A549 (cell line): ENCODE results near the gene NADK. TPM values are rescaled to one million over a fixed set of nuclear protein-coding genes. Genes with fewer than 3 reads are reported as not detected.

Source experiments
- ATAC-seq, 2 experiments: fragments of 200-7000 bp in 1 of 2; fragments of >200 bp in 1 of 2; cut with Nextera tagmentation in 1 of 2; cut with Tn5 transposase in 1 of 2; 3 replicates each; pipeline versions ENCODE4 v1.8.0 to v1.9.1; 2018 to 2020; ENCODE audit warnings: mild to moderate bottlenecking in 1 of 2, moderate library complexity in 1 of 2
- CTCF ChIA-PET: fragments of 300-600 bp; sonication (Branson Sonifier 250); formaldehyde crosslinking; extraction: SDS; loops from one replicate; lab custom pipeline; 2021; ENCODE audit warnings: antibody characterized with exemption, inconsistent platforms; lab: Yijun Ruan, JAX
- POLR2A ChIA-PET: fragments of 350-600 bp; formaldehyde crosslinking; extraction: SDS; loops from one replicate; lab custom pipeline; 2021; ENCODE audit warnings: antibody characterized with exemption, inconsistent platforms; lab: Yijun Ruan, JAX
- DNase-seq, 2 experiments: peaks; one replicate each; pipeline versions ENCODE4 v3.0.0 to v3.0.0-alpha.2; 2011 to 2016; ENCODE audit warnings: low read depth in 1 of 2, low spot score in 1 of 2
- FAIRE-seq: peaks from 2 replicates; lab custom pipeline; 2011; peaks lifted over from hg19 to GRCh38; lab: Jason Lieb, UNC
- H3K27ac ChIP-seq, 2 experiments: fragments of >200 bp; sonication (Bioruptor Twin); formaldehyde crosslinking; 3 replicates each; pipeline ENCODE4 v1.5.1; 2016 to 2017
- H3K4me1 ChIP-seq: fragments of >200 bp; sonication (Bioruptor Twin); formaldehyde crosslinking; 3 replicates; pipeline ENCODE4 v1.6.1; 2016
- H3K4me2 ChIP-seq: fragments of >200 bp; sonication (Bioruptor Twin); formaldehyde crosslinking; 3 replicates; pipeline ENCODE4 v1.6.1; 2016
- H3K4me3 ChIP-seq: fragments of >200 bp; sonication (Bioruptor Twin); formaldehyde crosslinking; 3 replicates; pipeline ENCODE4 v1.5.1; 2016
- H3K9me3 ChIP-seq: fragments of >200 bp; sonication (Bioruptor Twin); formaldehyde crosslinking; 3 replicates; pipeline ENCODE4 v1.6.1; 2016
- BHLHE40 ChIP-seq: IDR thresholded peaks from 2 replicates; pipeline ENCODE4 v1.6.1; 2012; ENCODE audit warnings: low read depth, low read length, inconsistent platforms
- CBX2 ChIP-seq: fragments of 200-600 bp; sonication (generic); IDR thresholded peaks from 2 replicates; pipeline ENCODE4 v1.6.1; 2016; ENCODE audit warnings: low read depth, mild to moderate bottlenecking, borderline replicate concordance
- CBX8 ChIP-seq: fragments of 200-600 bp; sonication (generic); IDR thresholded peaks from 2 replicates; pipeline ENCODE4 v1.6.1; 2016
- CHD4 ChIP-seq: fragments of 200-600 bp; sonication (generic); IDR thresholded peaks from 2 replicates; pipeline ENCODE4 v1.6.1; 2016; ENCODE audit warnings: antibody characterized with exemption, mild to moderate bottlenecking, borderline replicate concordance
- EHF ChIP-seq: fragments of 250-450 bp; sonication (Bioruptor Pico); IDR thresholded peaks from 2 replicates; pipeline ENCODE4 v1.5.0; 2020; ENCODE audit warnings: mild to moderate bottlenecking
- EHMT2 ChIP-seq: fragments of 200-600 bp; sonication (generic); IDR thresholded peaks from 2 replicates; pipeline ENCODE4 v1.6.1; 2016; ENCODE audit warnings: antibody characterized with exemption, low read depth, mild to moderate bottlenecking, moderate library complexity
- ESRRA ChIP-seq: fragments of 150-350 bp; IDR thresholded peaks from 2 replicates; pipeline ENCODE4 v1.6.1; 2014; ENCODE audit warnings: mild to moderate bottlenecking, low read length, borderline replicate concordance
- FOSB ChIP-seq: fragments of 250-450 bp; sonication (Bioruptor Pico); IDR thresholded peaks from 2 replicates; pipeline ENCODE4 v1.5.0; 2020; ENCODE audit warnings: mild to moderate bottlenecking, moderate library complexity
- FOSL2 ChIP-seq, 2 experiments: fragments of 450-650 bp in 1 of 2; fragments of >200 bp in 1 of 2; sonication (Bioruptor Twin) in 1 of 2; formaldehyde crosslinking; IDR thresholded peaks; 2 replicates each; pipeline versions ENCODE4 v1.5.0 to v1.6.1; 2016 to 2020; ENCODE audit warnings: mild to moderate bottlenecking in 1 of 2, moderate library complexity in 1 of 2
- HOXB13 ChIP-seq: fragments of 250-450 bp; sonication (Bioruptor Pico); IDR thresholded peaks from 2 replicates; pipeline ENCODE4 v1.5.0; 2020; ENCODE audit warnings: low read depth, mild to moderate bottlenecking, moderate library complexity
- KDM1A ChIP-seq: fragments of 200-600 bp; sonication (generic); IDR thresholded peaks from 2 replicates; pipeline ENCODE4 v1.6.1; 2016; ENCODE audit warnings: low read depth, mild to moderate bottlenecking
- KDM5A ChIP-seq: fragments of 200-600 bp; sonication (generic); IDR thresholded peaks from 2 replicates; pipeline ENCODE4 v1.6.1; 2016; ENCODE audit warnings: antibody characterized with exemption, mild to moderate bottlenecking
- MAZ ChIP-seq: fragments of 150-350 bp; IDR thresholded peaks from 2 replicates; pipeline ENCODE4 v1.6.1; 2014; ENCODE audit warnings: antibody characterized with exemption, low read depth, low read length, borderline replicate concordance
- NFE2L2 ChIP-seq: fragments of 150-350 bp; conservative IDR thresholded peaks from 2 replicates; pipeline ENCODE4 v1.6.1; 2014; ENCODE audit warnings: low read length
- NPAS2 ChIP-seq: fragments of 250-450 bp; sonication (Bioruptor Pico); IDR thresholded peaks from 2 replicates; pipeline ENCODE4 v1.8.0; 2022; ENCODE audit warnings: mild to moderate bottlenecking, moderate library complexity, borderline replicate concordance
- NR3C1 ChIP-seq: fragments of >200 bp; sonication (Bioruptor Twin); formaldehyde crosslinking; IDR thresholded peaks from 3 replicates; pipeline ENCODE4 v1.6.1; 2017
- PHF8 ChIP-seq: fragments of 200-600 bp; sonication (generic); IDR thresholded peaks from 2 replicates; pipeline ENCODE4 v1.6.1; 2016; ENCODE audit warnings: low read depth, mild to moderate bottlenecking, antibody characterized with exemption, moderate library complexity, borderline replicate concordance
- POLR2A ChIP-seq: IDR thresholded peaks from 2 replicates; pipeline ENCODE4 v1.6.1; 2012; ENCODE audit warnings: mild to moderate bottlenecking, low read length
- POLR2AphosphoS2 ChIP-seq: conservative IDR thresholded peaks from 2 replicates; pipeline ENCODE4 v1.6.1; 2012; ENCODE audit warnings: low read length, improper control_type of control experiment, inconsistent platforms
- RAD21 ChIP-seq, 2 experiments: fragments of >200 bp in 1 of 2; sonication (Bioruptor Twin) in 1 of 2; formaldehyde crosslinking in 1 of 2; IDR thresholded peaks in 1 of 2; conservative IDR thresholded peaks in 1 of 2; 2 replicates in 1 of 2; 3 replicates in 1 of 2; pipeline ENCODE4 v1.6.1; 2012 to 2018; ENCODE audit warnings: inconsistent platforms in 1 of 2
- RARB ChIP-seq: fragments of 250-450 bp; sonication (Bioruptor Pico); IDR thresholded peaks from 2 replicates; pipeline ENCODE4 v1.8.0; 2021; ENCODE audit warnings: mild to moderate bottlenecking, moderate library complexity
- RCOR1 ChIP-seq: fragments of 150-350 bp; IDR thresholded peaks from 2 replicates; pipeline ENCODE4 v1.6.1; 2014; ENCODE audit warnings: antibody characterized with exemption, low read length, low read depth
- SREBF2 ChIP-seq: fragments of 450-650 bp; IDR thresholded peaks from 2 replicates; pipeline ENCODE4 v1.6.1; 2014; ENCODE audit warnings: mild to moderate bottlenecking, moderate library complexity
- TFCP2L1 ChIP-seq: fragments of 250-450 bp; sonication (Bioruptor Pico); IDR thresholded peaks from 2 replicates; pipeline ENCODE4 v1.5.0; 2021; ENCODE audit warnings: mild to moderate bottlenecking
- ZC3H11A ChIP-seq: fragments of 450-650 bp; IDR thresholded peaks from 2 replicates; pipeline ENCODE4 v1.6.1; 2014; ENCODE audit warnings: antibody characterized with exemption, mild to moderate bottlenecking
- ZFP36 ChIP-seq: fragments of 450-650 bp; IDR thresholded peaks from 2 replicates; pipeline ENCODE4 v1.6.1; 2014; ENCODE audit warnings: borderline replicate concordance; ENCODE audit not compliant: partially characterized antibody
- WGBS: methylation state at CpG from one replicate; pipeline ENCODE4 v1.1.6; 2017; ENCODE audit errors: missing lambda C conversion rate; 5-methylcytosine and 5-hydroxymethylcytosine counted together
- polyA plus RNA-seq, 4 experiments: library from polyadenylated mRNA; depleted of rRNA in 3 of 4; stranded (reverse); fragments of >200 nt; fragmentation: RNase III in 1 of 4; extraction: RNeasy Plus Mini Kit Qiagen cat#74134 plus additional on column Dnase treatment in 1 of 4; gene quantifications; 2 replicates in 3 of 4; 3 replicates in 1 of 4; pipeline ENCODE4 v1.2.3, GENCODE V29; 2011 to 2017
- TF ChIP-seq, protein P1 (sequence below): IDR thresholded peaks from 2 replicates; pipeline ENCODE4 v1.6.1; 2012
- TF ChIP-seq, protein P2 (sequence below): IDR thresholded peaks from 2 replicates; pipeline ENCODE4 v1.6.1; 2012
- TF ChIP-seq, protein P3 (sequence below): fragments of 250-450 bp; sonication (Bioruptor Pico); IDR thresholded peaks from 2 replicates; pipeline ENCODE4 v1.5.0; 2021; ENCODE audit warnings: mild to moderate bottlenecking, moderate library complexity, borderline replicate concordance
- TF ChIP-seq, protein P4 (sequence below): fragments of >200 bp; sonication (Bioruptor Twin); formaldehyde crosslinking; IDR thresholded peaks from 3 replicates; pipeline ENCODE4 v1.6.1; 2016
- TF ChIP-seq, protein P5 (sequence below): fragments of >200 bp; sonication (Bioruptor Twin); formaldehyde crosslinking; IDR thresholded peaks from 2 replicates; pipeline ENCODE4 v1.6.1; 2016

The NADK gene
- polyA plus RNA-seq, 2 of the 4 experiments (the other 2 are of a cell fraction): 35.8 to 38.4 TPM

DNA sequence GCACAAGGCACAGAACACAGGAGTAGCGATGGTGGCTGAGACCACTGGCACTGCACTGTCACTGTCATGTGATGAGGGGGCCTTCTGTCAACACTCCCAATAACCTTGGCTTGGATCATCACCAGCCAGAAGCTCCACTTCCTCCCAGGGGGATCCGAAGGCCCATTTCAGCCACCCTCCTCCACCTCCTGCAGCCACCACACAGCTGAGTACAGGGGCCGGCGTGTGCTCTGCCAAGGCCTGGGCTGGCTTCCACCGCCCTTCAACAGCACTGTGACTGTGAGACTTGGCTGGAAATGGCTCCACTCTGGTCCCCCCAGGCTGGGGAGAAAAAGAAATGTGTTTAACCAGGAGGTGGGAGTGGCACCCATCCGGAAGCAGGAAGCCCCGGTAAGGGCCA lies 9.9 kb upstream of the NADK start:
- WGBS: 91% methylated on average over 6 of the region's 7 CpGs
- CTCF ChIA-PET: interaction anchor here (1.0 to 3.0 kb wide), 5 partner anchors 8 to 119 kb away, joined by 3 to 22 read pairs (median 4); no protein-coding TSS in a partner anchor
- Histone ChIP-seq H3K27ac (no peak overlapping the region), H3K4me1 (peaks cover 5% of the 10 kb centered on the region), H3K4me2 (no peak overlapping the region), H3K4me3 (no peak overlapping the region), H3K9me3 (no peaks in the 10 kb centered on the region)
- POLR2A ChIA-PET: no interaction called here
- no peak for TF ChIP-seq EHF (CRISPR knock-in tag)
- TF ChIP-seq MAZ: no peak
- no peak for TF ChIP-seq PHF8
- no peak for TF ChIP-seq HOXB13 (CRISPR knock-in tag)
- no peak for TF ChIP-seq NFE2L2
- TF ChIP-seq ESRRA: no peak
- TF ChIP-seq BHLHE40: no peak
- TF ChIP-seq, protein P1, sequence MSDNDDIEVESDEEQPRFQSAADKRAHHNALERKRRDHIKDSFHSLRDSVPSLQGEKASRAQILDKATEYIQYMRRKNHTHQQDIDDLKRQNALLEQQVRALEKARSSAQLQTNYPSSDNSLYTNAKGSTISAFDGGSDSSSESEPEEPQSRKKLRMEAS: no peak
- no peak for TF ChIP-seq FOSB (CRISPR knock-in tag)
- no peak for TF ChIP-seq NR3C1
- no peak for TF ChIP-seq ZFP36
- TF ChIP-seq SREBF2: no peak
- TF ChIP-seq, protein P2, sequence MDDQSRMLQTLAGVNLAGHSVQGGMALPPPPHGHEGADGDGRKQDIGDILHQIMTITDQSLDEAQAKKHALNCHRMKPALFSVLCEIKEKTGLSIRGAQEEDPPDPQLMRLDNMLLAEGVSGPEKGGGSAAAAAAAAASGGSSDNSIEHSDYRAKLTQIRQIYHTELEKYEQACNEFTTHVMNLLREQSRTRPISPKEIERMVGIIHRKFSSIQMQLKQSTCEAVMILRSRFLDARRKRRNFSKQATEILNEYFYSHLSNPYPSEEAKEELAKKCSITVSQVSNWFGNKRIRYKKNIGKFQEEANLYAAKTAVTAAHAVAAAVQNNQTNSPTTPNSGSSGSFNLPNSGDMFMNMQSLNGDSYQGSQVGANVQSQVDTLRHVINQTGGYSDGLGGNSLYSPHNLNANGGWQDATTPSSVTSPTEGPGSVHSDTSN: no peak
- ATAC-seq (no peak), FAIRE-seq (no peak), DNase-seq (no peak)

DNA sequence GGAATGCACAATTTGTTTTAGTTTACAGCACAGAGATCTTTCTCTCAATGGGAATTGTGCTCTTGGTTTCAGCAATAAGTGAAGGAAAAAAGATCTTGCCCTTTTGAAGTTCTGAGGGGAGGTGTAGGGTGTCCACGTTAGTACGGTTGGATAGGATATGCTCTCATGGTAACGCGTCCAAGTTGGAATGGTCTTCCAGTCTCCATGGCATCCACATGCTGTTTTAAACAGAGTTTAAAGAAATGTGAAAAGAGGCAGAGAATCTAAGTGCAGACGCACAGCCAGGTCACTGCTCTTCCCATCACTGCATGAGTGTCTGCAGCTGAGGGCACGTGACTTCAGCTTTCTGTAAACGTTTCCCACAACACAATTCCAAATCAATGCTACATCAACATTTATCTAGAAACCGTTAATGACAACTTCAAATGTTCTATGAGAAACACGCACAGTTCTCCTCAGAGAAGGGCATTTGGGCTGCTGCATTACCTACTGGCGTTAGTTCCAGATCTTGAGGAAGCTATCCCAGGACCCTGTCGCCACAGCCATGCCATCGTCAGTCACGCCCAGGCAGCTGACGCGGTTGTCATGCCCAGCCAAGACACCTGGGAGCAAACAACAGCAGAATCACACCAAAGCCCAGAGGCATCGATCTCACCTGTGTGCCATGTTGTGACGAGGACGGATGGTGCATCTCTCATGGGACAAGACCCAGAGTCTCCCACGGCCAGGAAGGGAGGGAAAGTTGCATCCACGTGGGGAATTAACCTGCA lies 8.8 kb upstream of the NADK start:
- H3K4me2 ChIP-seq: no peak overlapping the region
- FAIRE-seq: no peak
- no peak for TF ChIP-seq CBX2
- no peak for TF ChIP-seq CBX8
- no peak for TF ChIP-seq PHF8
- H3K4me3 ChIP-seq: no peak overlapping the region
- ChIA-PET CTCF (interaction anchor here (2.2 to 3.0 kb wide), 2 partner anchors 20 to 120 kb away, joined by 7 to 22 read pairs; no protein-coding TSS in a partner anchor), POLR2A (no interaction called here)
- peaks cover 16% of the 10 kb centered on the region for H3K4me1 ChIP-seq
- no peak overlapping the region for H3K27ac ChIP-seq
- ATAC-seq: no peak
- WGBS: 95% methylated on average over 20 of the region's 20 CpGs
- no peak for DNase-seq
- H3K9me3 ChIP-seq: no peaks in the 10 kb centered on the region

DNA sequence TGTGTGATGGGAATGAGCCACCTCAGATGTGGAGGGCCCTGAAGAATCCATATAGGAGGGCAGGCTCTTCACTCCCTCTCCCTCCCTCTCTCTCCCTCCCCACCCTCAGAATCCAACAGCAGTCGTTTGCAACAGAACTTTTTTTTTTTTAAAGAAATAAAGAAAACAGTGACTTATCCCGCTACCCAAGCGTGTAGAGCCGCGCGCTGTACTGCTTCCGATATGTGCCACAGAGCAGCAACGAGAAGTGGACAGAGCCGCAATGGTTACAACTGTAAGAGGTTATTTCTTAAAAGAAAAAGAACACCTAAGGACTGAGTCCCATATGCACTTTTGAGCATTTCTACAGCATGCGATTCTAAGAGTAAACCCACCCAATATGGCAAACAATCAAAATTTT lies 7.4 kb upstream of the NADK start:
- ATAC-seq: no peak
- WGBS: 90% methylated on average over 10 of the region's 10 CpGs

More for the DNA sequence above, 7.4 kb upstream of the NADK start:
- Histone ChIP-seq H3K4me2 (no peak overlapping the region), H3K9me3 (no peaks in the 10 kb centered on the region), H3K4me1 (peaks cover 19% of the 10 kb centered on the region), H3K27ac (no peak overlapping the region), H3K4me3 (no peak overlapping the region)
- FAIRE-seq (no peak), DNase-seq (no peak)
- POLR2A ChIA-PET: no interaction called here
- no peak for TF ChIP-seq ZC3H11A
- no peak for TF ChIP-seq POLR2A
- TF ChIP-seq, protein P3, sequence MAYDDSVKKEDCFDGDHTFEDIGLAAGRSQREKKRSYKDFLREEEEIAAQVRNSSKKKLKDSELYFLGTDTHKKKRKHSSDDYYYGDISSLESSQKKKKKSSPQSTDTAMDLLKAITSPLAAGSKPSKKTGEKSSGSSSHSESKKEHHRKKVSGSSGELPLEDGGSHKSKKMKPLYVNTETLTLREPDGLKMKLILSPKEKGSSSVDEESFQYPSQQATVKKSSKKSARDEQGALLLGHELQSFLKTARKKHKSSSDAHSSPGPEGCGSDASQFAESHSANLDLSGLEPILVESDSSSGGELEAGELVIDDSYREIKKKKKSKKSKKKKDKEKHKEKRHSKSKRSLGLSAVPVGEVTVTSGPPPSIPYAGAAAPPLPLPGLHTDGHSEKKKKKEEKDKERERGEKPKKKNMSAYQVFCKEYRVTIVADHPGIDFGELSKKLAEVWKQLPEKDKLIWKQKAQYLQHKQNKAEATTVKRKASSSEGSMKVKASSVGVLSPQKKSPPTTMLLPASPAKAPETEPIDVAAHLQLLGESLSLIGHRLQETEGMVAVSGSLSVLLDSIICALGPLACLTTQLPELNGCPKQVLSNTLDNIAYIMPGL (CRISPR knock-in tag): no peak
- no peak for TF ChIP-seq BHLHE40
- TF ChIP-seq KDM1A: no peak
- TF ChIP-seq, protein P4, sequence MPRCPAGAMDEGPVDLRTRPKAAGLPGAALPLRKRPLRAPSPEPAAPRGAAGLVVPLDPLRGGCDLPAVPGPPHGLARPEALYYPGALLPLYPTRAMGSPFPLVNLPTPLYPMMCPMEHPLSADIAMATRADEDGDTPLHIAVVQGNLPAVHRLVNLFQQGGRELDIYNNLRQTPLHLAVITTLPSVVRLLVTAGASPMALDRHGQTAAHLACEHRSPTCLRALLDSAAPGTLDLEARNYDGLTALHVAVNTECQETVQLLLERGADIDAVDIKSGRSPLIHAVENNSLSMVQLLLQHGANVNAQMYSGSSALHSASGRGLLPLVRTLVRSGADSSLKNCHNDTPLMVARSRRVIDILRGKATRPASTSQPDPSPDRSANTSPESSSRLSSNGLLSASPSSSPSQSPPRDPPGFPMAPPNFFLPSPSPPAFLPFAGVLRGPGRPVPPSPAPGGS: no peak
- TF ChIP-seq ZFP36: no peak
- no peak for TF ChIP-seq RARB
- TF ChIP-seq RAD21 (conservative IDR thresholded peaks at IDR 0.05 in 1 of 2, IDR thresholded peaks at IDR 0.05 in 1 of 2): no peak
- TF ChIP-seq EHMT2: no peak
- TF ChIP-seq TFCP2L1 (CRISPR knock-in tag): no peak
- TF ChIP-seq POLR2AphosphoS2: no peak
- TF ChIP-seq KDM5A: no peak
- TF ChIP-seq, protein P5, sequence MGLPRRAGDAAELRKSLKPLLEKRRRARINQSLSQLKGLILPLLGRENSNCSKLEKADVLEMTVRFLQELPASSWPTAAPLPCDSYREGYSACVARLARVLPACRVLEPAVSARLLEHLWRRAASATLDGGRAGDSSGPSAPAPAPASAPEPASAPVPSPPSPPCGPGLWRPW: no peak
- TF ChIP-seq PHF8: no peak
- TF ChIP-seq RCOR1: no peak
- TF ChIP-seq CHD4: no peak
- no peak for TF ChIP-seq NPAS2 (CRISPR knock-in tag)
- TF ChIP-seq CBX8: no peak
- TF ChIP-seq FOSL2 (IDR thresholded peaks at IDR 0.05): no peak
- no peak for TF ChIP-seq FOSL2 (CRISPR knock-in tag; IDR thresholded peaks at IDR 0.05)
- CTCF ChIA-PET: no interaction called here
